Chondrocyte (in vitro differentiated cells): ENCODE results near the gene GSE1. TPM values are rescaled to one million over a fixed set of nuclear protein-coding genes. Genes with fewer than 3 reads are reported as not detected.

Experiments used
- DNase-seq: peaks from one replicate; pipeline ENCODE4 v3.0.0; 2021; ENCODE audit warnings: mixed read lengths, low spot score
- H3K27ac Mint-ChIP-seq: one replicate; pipeline ENCODE4 v1.8.0; 2021; ENCODE audit warnings: mild to moderate bottlenecking, moderate library complexity, mixed read lengths; ENCODE audit not compliant: unreplicated experiment
- H3K27me3 Mint-ChIP-seq: 2 replicates; pipeline ENCODE4 v1.8.0; 2021; ENCODE audit warnings: low read depth, mixed read lengths
- H3K36me3 Mint-ChIP-seq: 2 replicates; pipeline ENCODE4 v1.8.0; 2021; ENCODE audit warnings: low read depth, mixed read lengths
- H3K4me1 Mint-ChIP-seq: 2 replicates; pipeline ENCODE4 v1.8.0; 2021; ENCODE audit warnings: low read depth, mild to moderate bottlenecking, mixed read lengths
- H3K4me3 Mint-ChIP-seq: one replicate; pipeline ENCODE4 v1.8.0; 2021; ENCODE audit warnings: mild to moderate bottlenecking, moderate library complexity, mixed read lengths; ENCODE audit not compliant: unreplicated experiment
- H3K9me3 Mint-ChIP-seq: 2 replicates; pipeline ENCODE4 v1.8.0; 2021; ENCODE audit warnings: low read depth, mixed read lengths
- CTCF ChIP-seq: fragments of 200-600 bp; sonication (generic); IDR thresholded peaks from 2 replicates; pipeline ENCODE4 v1.5.0; 2021; ENCODE audit warnings: antibody characterized with exemption, mild to moderate bottlenecking, moderate library complexity
- total RNA-seq: library from RNA; stranded (reverse); gene quantifications from 3 replicates; pipeline ENCODE4 v1.2.1, GENCODE V29; 2021

Gene GSE1
- total RNA-seq, 1 donor from 2014 or later, result 22.6 TPM

GRCh38 chr16:85641776-85642176, 28.7 kb downstream of the GSE1 start:
- H3K27ac Mint-ChIP-seq, result no peak overlapping the region

GRCh38 chr16:85642762-85643358, 29.7 kb downstream of the GSE1 start:
- Mint-ChIP-seq H3K4me1 (peaks cover 3% of the 10 kb centered on the region), H3K4me3 (no peak overlapping the region), H3K9me3 (no peaks in the 10 kb centered on the region)

More at GRCh38 chr16:85641776-85642176, 28.7 kb downstream of the GSE1 start:
- Mint-ChIP-seq H3K4me1 (peaks cover 3% of the 10 kb centered on the region), H3K27me3 (no peaks in the 10 kb centered on the region), H3K36me3 (no peaks in the 10 kb centered on the region), H3K4me3 (no peak overlapping the region), H3K9me3 (no peaks in the 10 kb centered on the region)
- no peak for DNase-seq
- TF ChIP-seq CTCF, result no peak

GRCh38 chr16:85643631-85644030, 30.5 kb downstream of the GSE1 start:
- H3K36me3 Mint-ChIP-seq, result no peaks in the 10 kb centered on the region
- H3K27ac Mint-ChIP-seq, result no peak overlapping the region
- no peak for TF ChIP-seq CTCF
- no peak overlapping the region for H3K4me3 Mint-ChIP-seq
- no peak for DNase-seq
- H3K9me3 Mint-ChIP-seq, result no peaks in the 10 kb centered on the region
- H3K27me3 Mint-ChIP-seq, result no peaks in the 10 kb centered on the region
- H3K4me1 Mint-ChIP-seq, result no peaks in the 10 kb centered on the region

More at GRCh38 chr16:85642762-85643358, 29.7 kb downstream of the GSE1 start:
- H3K36me3 Mint-ChIP-seq, result no peaks in the 10 kb centered on the region
- H3K27me3 Mint-ChIP-seq, result no peaks in the 10 kb centered on the region
- no peak for TF ChIP-seq CTCF
- DNase-seq, result no peak
- no peak overlapping the region for H3K27ac Mint-ChIP-seq

GRCh38 chr16:85644093-85644712, 31.1 kb downstream of the GSE1 start:
- H3K4me1 Mint-ChIP-seq, result no peaks in the 10 kb centered on the region

More at GRCh38 chr16:85644093-85644712, 31.1 kb downstream of the GSE1 start:
- no peak for TF ChIP-seq CTCF
- H3K36me3 Mint-ChIP-seq, result no peaks in the 10 kb centered on the region
- DNase-seq, result no peak
- no peak overlapping the region for H3K27ac Mint-ChIP-seq
- H3K27me3 Mint-ChIP-seq, result no peaks in the 10 kb centered on the region
- no peak overlapping the region for H3K4me3 Mint-ChIP-seq
- H3K9me3 Mint-ChIP-seq, result no peaks in the 10 kb centered on the region
